Type B pancreatic cell (in vitro differentiated cells): ENCODE data around the gene NELL1. TPM values are rescaled to one million over a fixed set of nuclear protein-coding genes. Genes with fewer than 3 reads are reported as not detected.
A peak's percentile ranks its signal among the peaks of the same experiment; 100 is the strongest.

ENCODE experiments used
- DNase-seq: peaks from one replicate; pipeline ENCODE4 v3.0.0; 2021; ENCODE audit warnings: mixed read lengths; ENCODE audit not compliant: unreplicated experiment; ENCODE audit errors: extremely low spot score
- H3K27ac Mint-ChIP-seq: 2 replicates; pipeline ENCODE4 v1.8.0; 2021; ENCODE audit warnings: mild to moderate bottlenecking, mixed read lengths
- H3K27me3 Mint-ChIP-seq: 2 replicates; pipeline ENCODE4 v1.8.0; 2021; ENCODE audit warnings: mixed read lengths
- H3K36me3 Mint-ChIP-seq: 2 replicates; pipeline ENCODE4 v1.8.0; 2021; ENCODE audit warnings: mixed read lengths
- H3K4me1 Mint-ChIP-seq: one replicate; pipeline ENCODE4 v1.8.0; 2021; ENCODE audit warnings: mixed read lengths; ENCODE audit not compliant: unreplicated experiment
- H3K4me3 Mint-ChIP-seq: 2 replicates; pipeline ENCODE4 v1.8.0; 2021; ENCODE audit warnings: mild to moderate bottlenecking, mixed read lengths
- H3K9me3 Mint-ChIP-seq: 2 replicates; pipeline ENCODE4 v1.8.0; 2021; ENCODE audit warnings: mixed read lengths
- CTCF ChIP-seq: fragments of 200-600 bp; sonication (generic); conservative IDR thresholded peaks from 2 replicates; pipeline ENCODE4 v1.5.0; 2021; ENCODE audit warnings: antibody characterized with exemption, mild to moderate bottlenecking
- total RNA-seq: library from RNA; stranded (reverse); gene quantifications from 2 replicates; pipeline ENCODE4 v1.2.1, GENCODE V29; 2021; ENCODE audit warnings: low replicate concordance

The NELL1 gene
- total RNA-seq, 1 donor from 2014 or later: 16.9 TPM

- Mint-ChIP-seq H3K4me1 (no peaks in the 10 kb centered on the region), H3K27me3 (no peaks in the 10 kb centered on the region), H3K36me3 (no peaks in the 10 kb centered on the region), H3K27ac (no peak overlapping the region), H3K4me3 (no peak overlapping the region), H3K9me3 (no peaks in the 10 kb centered on the region)
- DNase-seq: no peak
- TF ChIP-seq CTCF: peak; percentile 71
These were observed 203.7 kb downstream of the NELL1 start for GRCh38 chr11:20873054-20873453.

GRCh38 chr11:20874358-20874757 lies 205.0 kb downstream of the NELL1 start:
- no peak overlapping the region for H3K4me3 Mint-ChIP-seq
- H3K27ac Mint-ChIP-seq: no peak overlapping the region
- H3K36me3 Mint-ChIP-seq: no peaks in the 10 kb centered on the region
- no peaks in the 10 kb centered on the region for H3K27me3 Mint-ChIP-seq
- no peak for TF ChIP-seq CTCF
- no peak for DNase-seq
- no peaks in the 10 kb centered on the region for H3K9me3 Mint-ChIP-seq
- H3K4me1 Mint-ChIP-seq: no peaks in the 10 kb centered on the region

- no peak for TF ChIP-seq CTCF
- no peak overlapping the region for H3K4me3 Mint-ChIP-seq
- no peaks in the 10 kb centered on the region for H3K36me3 Mint-ChIP-seq
- H3K9me3 Mint-ChIP-seq: no peaks in the 10 kb centered on the region
- no peaks in the 10 kb centered on the region for H3K4me1 Mint-ChIP-seq
- no peak for DNase-seq
- peaks cover 2% of the 10 kb centered on the region for H3K27me3 Mint-ChIP-seq
- H3K27ac Mint-ChIP-seq: no peak overlapping the region
These were observed 206.5 kb downstream of the NELL1 start for GRCh38 chr11:20875889-20876288.

GRCh38 chr11:20876738-20877137 lies 207.4 kb downstream of the NELL1 start:
- Mint-ChIP-seq H3K27ac (no peak overlapping the region), H3K36me3 (no peaks in the 10 kb centered on the region), H3K9me3 (no peaks in the 10 kb centered on the region), H3K4me3 (no peak overlapping the region), H3K27me3 (peaks cover 5% of the 10 kb centered on the region), H3K4me1 (no peaks in the 10 kb centered on the region)
- TF ChIP-seq CTCF: no peak
- no peak for DNase-seq

- H3K9me3 Mint-ChIP-seq: no peaks in the 10 kb centered on the region
- H3K27me3 Mint-ChIP-seq: peaks cover 14% of the 10 kb centered on the region
- TF ChIP-seq CTCF: no peak
- no peak overlapping the region for H3K27ac Mint-ChIP-seq
- no peak overlapping the region for H3K4me3 Mint-ChIP-seq
- no peaks in the 10 kb centered on the region for H3K4me1 Mint-ChIP-seq
- DNase-seq: no peak
- no peaks in the 10 kb centered on the region for H3K36me3 Mint-ChIP-seq
These were observed 210.7 kb downstream of the NELL1 start for GRCh38 chr11:20880094-20880493.
